Mesenchymal stem cell (in vitro differentiated cells and primary cell): ENCODE data around the gene MCCD1.

Experiments used
- DNase-seq: peaks from one replicate; pipeline ENCODE4 v3.0.0-alpha.2; 2013
- H2AFZ ChIP-seq: one replicate; pipeline ENCODE4 v1.6.1; 2013; ENCODE audit warnings: low read depth, mild to moderate bottlenecking, control low read depth, inconsistent platforms, low read length, moderate library complexity
- H2AK5ac ChIP-seq: 2 replicates; pipeline ENCODE4 v1.6.1; 2013; ENCODE audit warnings: low read length, moderate library complexity, mild to moderate bottlenecking, inconsistent platforms; ENCODE audit not compliant: severe bottlenecking
- H2BK120ac ChIP-seq: one replicate; pipeline ENCODE4 v1.6.1; 2013; ENCODE audit warnings: low read depth, mild to moderate bottlenecking, inconsistent platforms, low read length, moderate library complexity
- H2BK12ac ChIP-seq, 2 experiments: one replicate each; pipeline ENCODE4 v1.6.1; 2013; ENCODE audit warnings: inconsistent platforms in 2 of 2, low read length in 2 of 2, mild to moderate bottlenecking in 2 of 2, moderate library complexity in 2 of 2, control low read depth in 1 of 2
- H2BK15ac ChIP-seq: one replicate; pipeline ENCODE4 v1.6.1; 2013; ENCODE audit warnings: mild to moderate bottlenecking, low read depth, inconsistent platforms; ENCODE audit not compliant: poor library complexity, severe bottlenecking
- H2BK5ac ChIP-seq: 2 replicates; pipeline ENCODE4 v1.6.1; 2013; ENCODE audit warnings: low read depth, mild to moderate bottlenecking, low read length, control low read depth, inconsistent platforms; ENCODE audit not compliant: poor library complexity, severe bottlenecking
- H3K14ac ChIP-seq, 2 experiments: one replicate each; pipeline ENCODE4 v1.6.1; 2013; ENCODE audit warnings: inconsistent platforms in 2 of 2, low read length in 2 of 2, control low read depth in 1 of 2, mild to moderate bottlenecking in 1 of 2, moderate library complexity in 1 of 2
- H3K18ac ChIP-seq, 2 experiments: one replicate each; pipeline ENCODE4 v1.6.1; 2013; ENCODE audit warnings: inconsistent platforms in 2 of 2, low read length in 2 of 2, control low read depth in 1 of 2, low read depth in 1 of 2, mild to moderate bottlenecking in 1 of 2
- H3K23ac ChIP-seq, 2 experiments: one replicate each; pipeline ENCODE4 v1.6.1; 2013; ENCODE audit warnings: inconsistent platforms in 2 of 2, low read length in 2 of 2, mild to moderate bottlenecking in 2 of 2, moderate library complexity in 2 of 2, control low read depth in 1 of 2
- H3K27ac ChIP-seq: 2 replicates; pipeline ENCODE4 v1.5.1; 2013; ENCODE audit warnings: mild to moderate bottlenecking, moderate library complexity, low read length, control low read depth, inconsistent platforms; ENCODE audit not compliant: poor library complexity, severe bottlenecking
- H3K27me3 ChIP-seq, 2 experiments: 2 replicates each; pipeline versions ENCODE4 v1.6.1 to v1.7.0; 2013; ENCODE audit warnings: low read length in 2 of 2, mild to moderate bottlenecking in 2 of 2, moderate library complexity in 2 of 2, control low read depth in 1 of 2, inconsistent platforms in 1 of 2; ENCODE audit not compliant: control insufficient read depth in 1 of 2, insufficient read depth in 1 of 2
- H3K36me3 ChIP-seq, 2 experiments: 2 replicates each; pipeline versions ENCODE4 v1.6.1 to v1.7.0; 2013; ENCODE audit warnings: low read length in 2 of 2, control low read depth in 1 of 2, inconsistent platforms in 1 of 2, low read depth in 1 of 2, mild to moderate bottlenecking in 1 of 2; ENCODE audit not compliant: insufficient read depth in 2 of 2, control insufficient read depth in 1 of 2
- H3K4ac ChIP-seq, 2 experiments: one replicate each; pipeline ENCODE4 v1.6.1; 2013; ENCODE audit warnings: inconsistent platforms in 2 of 2, low read length in 2 of 2, mild to moderate bottlenecking in 2 of 2, moderate library complexity in 2 of 2, control low read depth in 1 of 2, low read depth in 1 of 2
- H3K4me1 ChIP-seq: 2 replicates; pipeline ENCODE4 v1.6.1; 2013; ENCODE audit warnings: low read depth, low read length, control low read depth; ENCODE audit not compliant: control insufficient read depth, insufficient read depth
- H3K4me2 ChIP-seq: 2 replicates; pipeline ENCODE4 v1.6.1; 2013; ENCODE audit warnings: low read length, mild to moderate bottlenecking, inconsistent platforms; ENCODE audit not compliant: poor library complexity, severe bottlenecking
- H3K4me3 ChIP-seq, 2 experiments: 2 replicates each; pipeline versions ENCODE4 v1.5.1 to v1.7.0; 2013; ENCODE audit warnings: low read length in 2 of 2, mild to moderate bottlenecking in 2 of 2, control low read depth in 1 of 2, low read depth in 1 of 2; ENCODE audit not compliant: insufficient read depth in 1 of 2
- H3K79me1 ChIP-seq: replicated peaks from 2 replicates; pipeline ENCODE4 v1.6.1; 2013; ENCODE audit warnings: mild to moderate bottlenecking, control low read depth, low read length, inconsistent platforms; ENCODE audit not compliant: poor library complexity, severe bottlenecking
- H3K9ac ChIP-seq: 2 replicates; pipeline ENCODE4 v1.7.0; 2013; ENCODE audit warnings: mild to moderate bottlenecking, low read length, moderate library complexity
- H3K9me3 ChIP-seq: 2 replicates; pipeline ENCODE4 v1.7.0; 2013; ENCODE audit warnings: mild to moderate bottlenecking, low read length; ENCODE audit not compliant: control insufficient read depth
- H4K8ac ChIP-seq: one replicate; pipeline ENCODE4 v1.6.1; 2013; ENCODE audit warnings: inconsistent platforms, mild to moderate bottlenecking, low read length, moderate library complexity
- H4K91ac ChIP-seq: one replicate; pipeline ENCODE4 v1.6.1; 2013; ENCODE audit warnings: mild to moderate bottlenecking, low read length, inconsistent platforms
- WGBS: methylation state at CpG from one replicate; pipeline ENCODE4 v1.1.7; 2013; ENCODE audit warnings: mixed read lengths; 5-methylcytosine and 5-hydroxymethylcytosine counted together

MCCD1 gene

GRCh38 chr6:31569861-31570536 lies 41.2 kb downstream of the MCCD1 start:
- DNase-seq, result no peak
- H2BK15ac ChIP-seq, result no peak overlapping the region
- H3K36me3 ChIP-seq, result no peaks in the 10 kb centered on the region
- WGBS, result no CpG with 5 or more reads among the region's 1 CpG
- H2BK5ac ChIP-seq, result no peak overlapping the region
- H4K91ac ChIP-seq, result no peak overlapping the region
- H4K8ac ChIP-seq, result peak overlapping the region; percentile 36
- H3K18ac ChIP-seq, result no peak overlapping the region
- no peaks in the 10 kb centered on the region for H3K79me1 ChIP-seq
- no peak overlapping the region for H3K4me2 ChIP-seq
- no peak overlapping the region for H3K23ac ChIP-seq
- no peak overlapping the region for H3K14ac ChIP-seq
- H3K4me1 ChIP-seq, result no peaks in the 10 kb centered on the region
- H2BK120ac ChIP-seq, result no peak overlapping the region
- no peak overlapping the region for H3K4ac ChIP-seq
- H3K9ac ChIP-seq, result no peak overlapping the region
- H2AK5ac ChIP-seq, result no peak overlapping the region
- H2BK12ac ChIP-seq, result no peak overlapping the region
- H2AFZ ChIP-seq, result no peak overlapping the region
- H3K9me3 ChIP-seq, result no peaks in the 10 kb centered on the region
- H3K27me3 ChIP-seq, result peaks cover 0 to 10% of the 10 kb centered on the region in 2 experiments
- no peak overlapping the region for H3K27ac ChIP-seq
- no peak overlapping the region for H3K4me3 ChIP-seq

GRCh38 chr6:31572041-31572911 lies 43.5 kb downstream of the MCCD1 start, which contains the start of gene LTA:
Gene LTA, plus strand, starts transcription at chr6:31572289. Its CDS starts 454 bp downstream, at chr6:31572743.
- Histone ChIP-seq H3K9me3 (no peaks in the 10 kb centered on the region), H3K9ac (no peak within 1 kb of the TSS), H2AK5ac (no peak within 1 kb of the TSS), H2AFZ (no peak within 1 kb of the TSS), H4K91ac (no peak within 1 kb of the TSS), H2BK5ac (no peak within 1 kb of the TSS), H3K4me1 (no peaks in the 10 kb centered on the region), H2BK12ac (no peak within 1 kb of the TSS), H2BK120ac (no peak within 1 kb of the TSS), H4K8ac (no peak within 1 kb of the TSS), H3K27ac (no peak within 1 kb of the TSS), H3K23ac (no peak within 1 kb of the TSS), H3K36me3 (no peaks in the 10 kb centered on the region), H2BK15ac (peak within 1 kb of the TSS; percentile 57), H3K4me2 (no peak within 1 kb of the TSS), H3K4ac (no peak within 1 kb of the TSS), H3K14ac (no peak within 1 kb of the TSS), H3K27me3 (peaks cover 0 to 10% of the 10 kb centered on the region in 2 experiments), H3K18ac (no peak within 1 kb of the TSS), H3K79me1 (no peaks in the 10 kb centered on the region), H3K4me3 (no peak within 1 kb of the TSS)
- WGBS, result 92% methylated on average over 27 of the region's 27 CpGs
- no peak for DNase-seq

- DNase-seq, result no peak
- no peak overlapping the region for H2BK120ac ChIP-seq
Measured at GRCh38 chr6:31573239-31574105, 44.7 kb downstream of the MCCD1 start.

More at GRCh38 chr6:31573239-31574105, 44.7 kb downstream of the MCCD1 start:
- Histone ChIP-seq H4K8ac (no peak overlapping the region), H3K4me2 (no peak overlapping the region), H3K27ac (no peak overlapping the region), H3K9me3 (no peaks in the 10 kb centered on the region), H3K18ac (no peak overlapping the region), H2AK5ac (no peak overlapping the region), H3K23ac (no peak overlapping the region), H3K14ac (no peak overlapping the region), H3K4ac (no peak overlapping the region), H3K9ac (no peak overlapping the region), H2BK12ac (no peak overlapping the region), H2BK15ac (no peak overlapping the region), H2BK5ac (no peak overlapping the region), H2AFZ (no peak overlapping the region), H3K4me1 (peaks cover 2% of the 10 kb centered on the region), H3K36me3 (no peaks in the 10 kb centered on the region), H4K91ac (no peak overlapping the region), H3K4me3 (no peak overlapping the region), H3K27me3 (peaks cover 0 to 10% of the 10 kb centered on the region in 2 experiments), H3K79me1 (no peaks in the 10 kb centered on the region)
- WGBS, result 85% methylated on average over 9 of the region's 9 CpGs
